DND-41 (cell line): ENCODE measurements around the gene KCNMA1.

Source experiments
- ATAC-seq: fragments of 200-7000 bp; cut with Tn5 transposase; 3 replicates; pipeline ENCODE4 v1.9.1; 2021; ENCODE audit warnings: low read depth; ENCODE audit not compliant: insufficient read depth
- DNase-seq: peaks from one replicate; pipeline ENCODE4 v3.0.0-alpha.2; 2020
- H2AFZ ChIP-seq: 2 replicates; pipeline ENCODE4 v1.6.0; 2012; ENCODE audit warnings: low read depth, low read length
- H3K27ac ChIP-seq: 2 replicates; pipeline ENCODE4 v1.5.1; 2012; ENCODE audit warnings: low read length, inconsistent platforms
- H3K27me3 ChIP-seq: fragments of 200-600 bp; sonication (generic); 2 replicates; pipeline ENCODE4 v1.6.0; 2012; ENCODE audit warnings: low read length, mild to moderate bottlenecking, inconsistent platforms; ENCODE audit not compliant: insufficient read depth, poor library complexity
- H3K36me3 ChIP-seq: 2 replicates; pipeline ENCODE4 v1.5.1; 2012; ENCODE audit warnings: low read length, inconsistent platforms; ENCODE audit not compliant: insufficient read depth
- H3K4me1 ChIP-seq: 2 replicates; pipeline ENCODE4 v1.5.1; 2012; ENCODE audit warnings: mild to moderate bottlenecking, low read length; ENCODE audit not compliant: insufficient read depth
- H3K4me2 ChIP-seq: 2 replicates; pipeline ENCODE4 v1.6.0; 2012; ENCODE audit warnings: mild to moderate bottlenecking, moderate library complexity, low read length, inconsistent platforms; ENCODE audit not compliant: insufficient read depth
- H3K4me3 ChIP-seq, 2 experiments: fragments of 200-600 bp in 1 of 2; shearing (Covaris generic) in 1 of 2; 2 replicates each; pipeline ENCODE4 v1.5.1; 2012 to 2016; ENCODE audit warnings: inconsistent platforms in 2 of 2, low read length in 2 of 2, mild to moderate bottlenecking in 2 of 2, low read depth in 1 of 2, moderate library complexity in 1 of 2
- H3K79me2 ChIP-seq: 2 replicates; pipeline ENCODE4 v1.6.0; 2012; ENCODE audit warnings: low read length, inconsistent platforms; ENCODE audit not compliant: insufficient read depth
- H3K9ac ChIP-seq: 2 replicates; pipeline ENCODE4 v1.6.0; 2012; ENCODE audit warnings: low read depth, mild to moderate bottlenecking, inconsistent platforms, low read length, moderate library complexity
- H3K9me3 ChIP-seq: 2 replicates; pipeline ENCODE4 v1.5.1; 2012; ENCODE audit warnings: low read length, moderate library complexity, mild to moderate bottlenecking, inconsistent platforms; ENCODE audit not compliant: insufficient read depth, severe bottlenecking
- H4K20me1 ChIP-seq: 2 replicates; pipeline ENCODE4 v1.6.0; 2012; ENCODE audit warnings: low read length; ENCODE audit not compliant: insufficient read depth
- CTCF ChIP-seq: IDR thresholded peaks from 2 replicates; pipeline ENCODE4 v1.5.1; 2012; ENCODE audit warnings: borderline replicate concordance, low read length, moderate library complexity, mild to moderate bottlenecking; ENCODE audit not compliant: poor library complexity, severe bottlenecking; ENCODE audit errors: extremely low read depth
- EZH2 ChIP-seq: IDR thresholded peaks from 3 replicates; pipeline ENCODE4 v1.6.1; 2012; ENCODE audit warnings: borderline replicate concordance, low read depth, mild to moderate bottlenecking, moderate library complexity, low read length, inconsistent platforms; ENCODE audit not compliant: severe bottlenecking

Gene KCNMA1

GRCh38 chr10:77293347-77293746, 344.3 kb downstream of the KCNMA1 start:
- TF ChIP-seq CTCF (no peak), EZH2 (no peak)
- H3K79me2 ChIP-seq = no peaks in the 10 kb centered on the region
- no peak overlapping the region for H3K27ac ChIP-seq
- no peaks in the 10 kb centered on the region; the same call in 1 of the 2 replicates for H4K20me1 ChIP-seq
- H3K9ac ChIP-seq = no peak overlapping the region
- peaks cover 3% of the 10 kb centered on the region for H3K27me3 ChIP-seq
- no peaks in the 10 kb centered on the region for H3K36me3 ChIP-seq
- DNase-seq (no peak), ATAC-seq (no peak)
- no peaks in the 10 kb centered on the region for H3K9me3 ChIP-seq
- H3K4me1 ChIP-seq = no peaks in the 10 kb centered on the region
- H3K4me2 ChIP-seq = no peak overlapping the region
- no peak overlapping the region for H2AFZ ChIP-seq
- H3K4me3 ChIP-seq = no peak overlapping the region

DNA sequence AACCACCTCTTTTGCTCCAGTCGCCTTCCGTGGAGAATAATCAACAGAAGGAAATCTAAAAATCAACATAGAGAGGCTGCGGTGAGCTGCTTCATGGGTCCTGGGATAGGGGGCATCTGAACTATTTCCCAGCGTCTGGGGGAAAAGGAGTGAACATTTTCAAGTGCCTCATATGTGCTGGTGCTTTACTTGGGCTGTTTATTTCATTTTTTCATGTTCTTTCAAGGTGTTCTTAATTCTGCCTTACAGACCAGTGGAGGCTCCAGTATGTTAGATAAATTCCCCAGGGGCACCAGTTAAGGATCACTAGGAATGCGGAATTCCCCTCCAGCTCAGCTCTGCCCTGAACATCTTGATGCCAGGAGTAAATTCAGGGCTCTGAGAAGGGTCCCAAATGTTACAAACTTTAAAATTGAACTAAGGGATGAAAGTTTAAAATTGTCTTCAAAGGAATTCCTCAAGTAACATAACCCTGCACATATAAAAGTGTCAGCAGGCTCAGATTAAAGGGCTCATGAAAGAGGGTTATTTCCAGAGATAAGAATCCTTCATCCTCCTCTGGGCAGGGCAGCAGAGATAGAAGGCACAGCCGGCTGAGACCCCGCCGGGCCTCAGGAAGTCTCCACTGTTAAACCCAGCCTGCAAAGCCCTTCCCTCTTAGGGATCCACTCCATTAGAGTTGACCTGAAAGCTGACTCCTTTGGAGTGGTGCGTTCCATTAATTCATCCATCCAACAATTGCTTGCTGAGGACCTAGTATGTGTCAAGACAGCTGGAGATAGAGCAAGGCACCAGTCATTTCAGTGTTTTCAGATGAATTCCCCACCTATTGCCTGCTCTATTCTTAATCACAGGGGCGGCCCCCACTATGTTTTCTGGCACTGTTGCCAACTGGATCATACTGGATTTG, 345.8 kb downstream of the KCNMA1 start:
- H3K79me2 ChIP-seq = no peaks in the 10 kb centered on the region

DNA sequence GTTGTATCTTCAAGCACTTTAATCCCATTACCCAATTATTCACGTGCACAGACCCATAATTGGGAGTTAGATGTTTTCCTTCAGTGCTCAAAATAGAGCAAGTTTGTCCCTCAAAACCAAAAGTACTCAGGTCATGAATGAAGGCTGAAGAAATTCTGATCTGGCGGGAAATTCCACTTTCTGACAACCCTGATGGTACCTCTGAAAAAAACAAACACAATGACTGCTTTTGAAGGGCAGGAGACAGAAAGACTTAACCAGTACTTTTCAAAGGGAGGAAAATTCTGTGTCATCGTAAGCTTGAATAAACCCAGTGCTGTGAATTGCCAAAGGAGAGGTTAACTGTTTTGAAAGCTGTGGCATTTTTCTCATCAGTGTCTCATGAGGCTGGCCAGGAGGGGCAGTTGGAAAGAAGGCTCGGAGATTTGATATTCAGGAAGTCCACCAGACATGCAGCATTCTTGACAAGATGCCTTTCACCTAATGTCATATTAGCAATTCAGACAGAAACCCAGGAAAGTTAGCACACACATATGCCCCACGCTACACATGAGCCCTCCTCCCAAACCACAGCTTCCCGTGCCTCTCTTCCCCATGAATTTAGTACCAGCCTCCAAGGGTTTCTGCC, 347.0 kb downstream of the KCNMA1 start:
- DNase-seq = no peak
- H3K4me3 ChIP-seq = no peak overlapping the region
- H3K9me3 ChIP-seq = no peaks in the 10 kb centered on the region
- H3K27ac ChIP-seq = no peak overlapping the region
- no peaks in the 10 kb centered on the region for H3K36me3 ChIP-seq
- H3K27me3 ChIP-seq = peaks cover 3% of the 10 kb centered on the region
- H3K79me2 ChIP-seq = no peaks in the 10 kb centered on the region
- H3K4me1 ChIP-seq = no peaks in the 10 kb centered on the region
- no peak overlapping the region for H3K4me2 ChIP-seq
- no peak for ATAC-seq
- no peak for TF ChIP-seq CTCF
- no peak for TF ChIP-seq EZH2
- H2AFZ ChIP-seq = no peak overlapping the region
- H3K9ac ChIP-seq = no peak overlapping the region
- H4K20me1 ChIP-seq = no peaks in the 10 kb centered on the region; the same call in 1 of the 2 replicates

More for the DNA sequence above, 345.8 kb downstream of the KCNMA1 start:
- H3K9me3 ChIP-seq = no peaks in the 10 kb centered on the region
- no peak for ATAC-seq
- H3K4me1 ChIP-seq = no peaks in the 10 kb centered on the region
- H3K27me3 ChIP-seq = peaks cover 3% of the 10 kb centered on the region
- no peak overlapping the region for H2AFZ ChIP-seq
- DNase-seq = no peak
- H3K4me2 ChIP-seq = no peak overlapping the region
- TF ChIP-seq EZH2 = no peak
- TF ChIP-seq CTCF = no peak
- H3K27ac ChIP-seq = no peak overlapping the region
- H3K36me3 ChIP-seq = no peaks in the 10 kb centered on the region
- no peaks in the 10 kb centered on the region; the same call in 1 of the 2 replicates for H4K20me1 ChIP-seq
- no peak overlapping the region for H3K9ac ChIP-seq
- no peak overlapping the region for H3K4me3 ChIP-seq
